B cell (primary cell): ENCODE results near the gene ATPAF2. TPM values are rescaled to one million over a fixed set of nuclear protein-coding genes. Genes with fewer than 3 reads are reported as not detected.

Experiments
- ATAC-seq: fragments of 200-7000 bp; cut with Tn5 transposase; one replicate; pipeline ENCODE4 v1.10.0; 2021; ENCODE audit warnings: low read depth, mild to moderate bottlenecking, moderate number of reproducible peaks, moderate library complexity
- CTCF ChIA-PET: fragments of 350-600 bp; sonication (Branson Sonifier 250); formaldehyde crosslinking; loops from one replicate; lab custom pipeline; 2021; ENCODE audit warnings: antibody characterized with exemption, inconsistent platforms; lab: Charles Lee
- POLR2A ChIA-PET: fragments of 350-600 bp; sonication (Branson Sonifier 250); formaldehyde crosslinking; loops from one replicate; lab custom pipeline; 2021; ENCODE audit warnings: antibody characterized with exemption; lab: Charles Lee
- DNase-seq: peaks from one replicate; pipeline ENCODE4 v3.0.0; 2013
- H2AFZ ChIP-seq: 2 replicates; pipeline ENCODE4 v1.6.1; 2012; ENCODE audit warnings: mild to moderate bottlenecking, low read depth, low read length; ENCODE audit not compliant: insufficient read depth, poor library complexity, severe bottlenecking
- H3K27ac ChIP-seq, 2 donors: 1 replicate in 1 of 2; 2 replicates in 1 of 2; pipeline ENCODE4 v1.5.1; 2012 to 2013; ENCODE audit warnings: low read length in 2 of 2, mild to moderate bottlenecking in 2 of 2, moderate library complexity in 1 of 2
- H3K27me3 ChIP-seq, 4 experiments: fragments of 200-600 bp in 1 of 4; sonication (generic) in 1 of 4; replicated peaks in 1 of 4; 1 replicate in 2 of 4; 2 replicates in 2 of 4; pipeline versions ENCODE4 v1.6.1 to v1.7.0; 2013 to 2016; ENCODE audit warnings: low read length in 3 of 4, mild to moderate bottlenecking in 2 of 4, mixed read lengths in 1 of 4, moderate library complexity in 1 of 4; ENCODE audit not compliant: insufficient read depth in 4 of 4, control insufficient read depth in 3 of 4; ENCODE audit errors: control extremely low read depth in 1 of 4
- H3K36me3 ChIP-seq, 2 experiments: replicated peaks in 1 of 2; 1 replicate in 1 of 2; 2 replicates in 1 of 2; pipeline versions ENCODE4 v1.6.1 to v1.7.1; 2013; ENCODE audit warnings: low read length in 1 of 2; ENCODE audit not compliant: insufficient read depth in 2 of 2, control insufficient read depth in 1 of 2; ENCODE audit errors: control extremely low read depth in 1 of 2, extremely low read depth in 1 of 2
- H3K4me1 ChIP-seq, 2 donors: fragments of 200-600 bp in 1 of 2; sonication (generic) in 1 of 2; 1 replicate in 1 of 2; 2 replicates in 1 of 2; pipeline versions ENCODE4 v1.5.1 to v1.6.1; 2013 to 2017; ENCODE audit warnings: low read length in 2 of 2; ENCODE audit not compliant: control insufficient read depth in 2 of 2, insufficient read depth in 2 of 2
- H3K4me2 ChIP-seq: replicated peaks from 2 replicates; pipeline ENCODE3; 2012; ENCODE audit warnings: mild to moderate bottlenecking, low read depth, low read length; ENCODE audit not compliant: poor library complexity, severe bottlenecking
- H3K4me3 ChIP-seq, 5 experiments: fragments of 200-600 bp in 1 of 5; sonication (generic) in 1 of 5; 1 replicate in 3 of 5; 2 replicates in 2 of 5; pipeline versions ENCODE4 v1.5.1 to v1.7.0; 2011 to 2016; ENCODE audit warnings: low read length in 4 of 5, mild to moderate bottlenecking in 4 of 5, low read depth in 2 of 5, control low read depth in 1 of 5, moderate library complexity in 1 of 5; ENCODE audit not compliant: insufficient read depth in 1 of 5; ENCODE audit errors: control extremely low read depth in 1 of 5, extremely low read depth in 1 of 5
- H3K79me2 ChIP-seq: fragments of 200-600 bp; sonication (generic); one replicate; pipeline ENCODE4 v1.6.0; 2016; ENCODE audit warnings: low read length; ENCODE audit not compliant: control insufficient read depth, insufficient read depth
- H3K9ac ChIP-seq: fragments of 200-600 bp; sonication (generic); 2 replicates; pipeline ENCODE4 v1.6.1; 2017; ENCODE audit warnings: mild to moderate bottlenecking, low read length, moderate library complexity
- H3K9me3 ChIP-seq, 3 donors: one replicate each; pipeline versions ENCODE4 v1.6.1 to v1.7.1; 2013; ENCODE audit warnings: low read length in 2 of 3; ENCODE audit not compliant: control insufficient read depth in 2 of 3, insufficient read depth in 1 of 3; ENCODE audit errors: control extremely low read depth in 1 of 3
- H4K20me1 ChIP-seq: 2 replicates; pipeline ENCODE4 v1.6.0; 2012; ENCODE audit warnings: mild to moderate bottlenecking, low read length; ENCODE audit not compliant: insufficient read depth, control insufficient read depth, poor library complexity, severe bottlenecking
- H3K27ac Mint-ChIP-seq: one replicate; pipeline ENCODE4 v1.8.0; 2021; ENCODE audit warnings: mixed read lengths
- H3K27me3 Mint-ChIP-seq: one replicate; pipeline ENCODE4 v1.8.0; 2021; ENCODE audit warnings: mixed read lengths
- H3K4me1 Mint-ChIP-seq: one replicate; pipeline ENCODE4 v1.8.0; 2021; ENCODE audit warnings: mixed read lengths
- H3K4me3 Mint-ChIP-seq: one replicate; pipeline ENCODE4 v1.8.0; 2021; ENCODE audit warnings: mixed read lengths
- H3K9me3 Mint-ChIP-seq: one replicate; pipeline ENCODE4 v1.8.0; 2022; ENCODE audit warnings: mixed read lengths; ENCODE audit not compliant: insufficient read depth
- EZH2 ChIP-seq: IDR thresholded peaks from 2 replicates; pipeline ENCODE4 v1.6.1; 2012; ENCODE audit warnings: borderline replicate concordance, low read depth, mild to moderate bottlenecking, moderate library complexity, low read length; ENCODE audit not compliant: insufficient read depth, poor library complexity, severe bottlenecking
- WGBS: methylation state at CpG from one replicate; pipeline ENCODE4 v1.1.5; 2013; ENCODE audit warnings: missing lambda C conversion rate; ENCODE audit not compliant: insufficient coverage; 5-methylcytosine and 5-hydroxymethylcytosine counted together
- intact Hi-C: fragments of 100-400 bp; cut with micrococcal nuclease; formaldehyde crosslinking; loops from one replicate; pipeline ENCODE4 v1.10.0; 2022
- polyA plus RNA-seq: library from polyadenylated mRNA; depleted of rRNA; stranded (reverse); fragments of >200 nt; gene quantifications from 2 replicates; pipeline ENCODE4 v1.2.3, GENCODE V29; 2012
- total RNA-seq, 2 donors: library from RNA; stranded (reverse); fragments of 120-200 nt in 1 of 2; gene quantifications; 1 replicate in 1 of 2; 2 replicates in 1 of 2; pipeline versions ENCODE4 v1.2.3 to v1.2.4, GENCODE V29; 2013 to 2022
- TF ChIP-seq, protein P1 (sequence below): fragments of 200-600 bp; IDR thresholded peaks from one replicate; pipeline ENCODE4 v1.8.0; 2022; ENCODE audit warnings: antibody characterized with exemption, mild to moderate bottlenecking

The ATPAF2 gene
- total and polyA plus RNA-seq, 2 donors (not counting 1 experiment from before 2014, with no cell fraction given): 60.5 to 73.5 TPM

DNA sequence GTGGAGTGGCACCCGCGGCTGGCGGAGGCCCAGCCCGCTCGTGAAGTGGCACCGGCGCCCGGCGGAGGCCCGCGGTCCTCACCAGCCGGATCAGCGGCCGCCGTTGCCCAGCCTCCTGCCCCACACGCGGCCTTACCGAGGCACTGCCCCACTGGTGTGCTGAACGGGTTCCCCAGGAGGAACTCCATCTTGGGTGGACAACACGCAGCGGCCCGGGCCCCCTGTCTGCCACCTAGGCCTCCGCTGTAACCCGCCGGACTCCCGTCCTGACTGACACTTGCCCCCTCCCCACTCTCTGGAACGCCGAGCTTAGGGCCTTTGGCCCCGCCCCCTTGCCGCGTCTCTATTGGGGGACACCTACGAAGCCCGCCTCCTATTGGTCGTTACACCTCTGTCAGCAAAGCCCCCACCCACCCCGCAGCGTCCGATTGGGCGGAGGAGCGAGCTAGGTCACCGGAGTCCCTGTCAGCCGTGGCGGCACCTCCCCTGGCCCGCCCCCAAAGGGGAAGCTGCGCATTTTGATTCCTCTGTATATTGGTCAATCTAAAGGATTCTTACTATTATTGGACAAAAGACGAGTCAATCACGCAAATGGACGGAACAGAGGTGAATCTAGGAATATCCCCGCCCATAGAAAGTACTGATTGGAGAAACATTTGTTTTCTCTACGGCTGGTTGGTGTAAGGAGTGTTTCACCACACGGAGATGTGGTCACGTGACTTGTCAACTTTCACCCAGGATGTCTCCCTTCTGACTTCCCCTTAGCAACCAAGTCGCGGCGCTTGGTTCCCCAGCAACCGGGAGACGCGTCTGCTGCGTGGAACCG, 66.6 kb downstream of the ATPAF2 start, which contains the start of the genes DRC3 and TOM1L2:
DRC3 (plus strand) TSS at position 737 of the 826 bp plus-strand sequence. CDS start 4,737 bp downstream, outside the sequence.
TOM1L2 (minus strand) TSS at position 275 of the 826 bp plus-strand sequence; CDS start at position 188, 87 bp downstream.
- POLR2A ChIA-PET: interaction anchor here (0.8 to 1.2 kb wide), 6 partner anchors 14 to 885 kb away, joined by 3 to 4 read pairs (median 4); partner anchors contain the start of genes ALKBH5, PRPSAP2 and SREBF1
- WGBS: under 1% methylated on average over 46 of the region's 59 CpGs
- Histone ChIP-seq H3K36me3 (no peaks in the 10 kb centered on the region), H3K4me3 (peak within 1 kb of the TSS; percentile 41 to 82 (median 76)), H3K9me3 (no peaks in the 10 kb centered on the region), H3K4me2 (peak within 1 kb of the TSS; percentile 94), H3K4me1 (peaks cover 12 to 17% of the 10 kb centered on the region in 2 donors), H4K20me1 (peaks cover 24% of the 10 kb centered on the region), H3K27me3 (no peaks in the 10 kb centered on the region), H3K9ac (peak within 1 kb of the TSS; percentile 77), H3K27ac (peak within 1 kb of the TSS; percentile 52 to 89), H2AFZ (peak within 1 kb of the TSS; percentile 88), H3K79me2 (peaks cover 40% of the 10 kb centered on the region)
- TF ChIP-seq, protein P1, sequence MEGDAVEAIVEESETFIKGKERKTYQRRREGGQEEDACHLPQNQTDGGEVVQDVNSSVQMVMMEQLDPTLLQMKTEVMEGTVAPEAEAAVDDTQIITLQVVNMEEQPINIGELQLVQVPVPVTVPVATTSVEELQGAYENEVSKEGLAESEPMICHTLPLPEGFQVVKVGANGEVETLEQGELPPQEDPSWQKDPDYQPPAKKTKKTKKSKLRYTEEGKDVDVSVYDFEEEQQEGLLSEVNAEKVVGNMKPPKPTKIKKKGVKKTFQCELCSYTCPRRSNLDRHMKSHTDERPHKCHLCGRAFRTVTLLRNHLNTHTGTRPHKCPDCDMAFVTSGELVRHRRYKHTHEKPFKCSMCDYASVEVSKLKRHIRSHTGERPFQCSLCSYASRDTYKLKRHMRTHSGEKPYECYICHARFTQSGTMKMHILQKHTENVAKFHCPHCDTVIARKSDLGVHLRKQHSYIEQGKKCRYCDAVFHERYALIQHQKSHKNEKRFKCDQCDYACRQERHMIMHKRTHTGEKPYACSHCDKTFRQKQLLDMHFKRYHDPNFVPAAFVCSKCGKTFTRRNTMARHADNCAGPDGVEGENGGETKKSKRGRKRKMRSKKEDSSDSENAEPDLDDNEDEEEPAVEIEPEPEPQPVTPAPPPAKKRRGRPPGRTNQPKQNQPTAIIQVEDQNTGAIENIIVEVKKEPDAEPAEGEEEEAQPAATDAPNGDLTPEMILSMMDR: no peak
- no peak for TF ChIP-seq EZH2
- peak; percentile 90 for ATAC-seq
- Mint-ChIP-seq H3K4me3 (peak within 1 kb of the TSS; percentile 97), H3K27me3 (no peaks in the 10 kb centered on the region), H3K27ac (peak within 1 kb of the TSS; percentile 96), H3K9me3 (no peaks in the 10 kb centered on the region), H3K4me1 (peaks cover 22% of the 10 kb centered on the region)
- CTCF ChIA-PET: interaction anchor here (0.7 to 1.5 kb wide), 4 partner anchors 52 to 290 kb away, joined by 3 to 7 read pairs (median 3); no protein-coding TSS in a partner anchor
- peak; percentile 100 for DNase-seq
- intact Hi-C loops: loop anchor here (1.0 to 10.0 kb wide), 7 partner anchors 61 to 2002 kb away; partner anchors contain the start of genes AKAP10, ALKBH5, ATPAF2 and GID4
